Effector memory CD4-positive, alpha-beta T cell (primary cell): ENCODE measurements around the gene SMO.
"Not testable (repeated sequence)": the region's sequence is repeated elsewhere in the genome, so short reads cannot be mapped to it uniquely, and the experiment has no call there.

Source experiments
- DNase-seq, 3 donors: peaks; one replicate each; pipeline ENCODE4 v3.0.0-alpha.2; 2020
- H3K27ac ChIP-seq: 2 replicates; pipeline ENCODE4 v1.7.0; 2013; ENCODE audit warnings: mild to moderate bottlenecking, low read length, moderate library complexity; ENCODE audit not compliant: insufficient read depth, poor library complexity, severe bottlenecking
- H3K27me3 ChIP-seq: replicated peaks from 2 replicates; pipeline ENCODE4 v1.7.0; 2013; ENCODE audit warnings: mild to moderate bottlenecking, low read length; ENCODE audit not compliant: insufficient read depth, control insufficient read depth, poor library complexity, severe bottlenecking
- H3K36me3 ChIP-seq: 2 replicates; pipeline ENCODE4 v1.7.0; 2013; ENCODE audit warnings: mild to moderate bottlenecking, low read length, moderate library complexity; ENCODE audit not compliant: control insufficient read depth, insufficient read depth
- H3K4me1 ChIP-seq: 2 replicates; pipeline ENCODE4 v1.7.0; 2013; ENCODE audit warnings: low read length, mild to moderate bottlenecking; ENCODE audit not compliant: control insufficient read depth, insufficient read depth, poor library complexity, severe bottlenecking
- H3K4me3 ChIP-seq: 2 replicates; pipeline ENCODE4 v1.7.0; 2013; ENCODE audit warnings: low read length, low read depth, mild to moderate bottlenecking; ENCODE audit not compliant: insufficient read depth, poor library complexity, severe bottlenecking
- H3K9me3 ChIP-seq: 2 replicates; pipeline ENCODE4 v1.7.0; 2013; ENCODE audit warnings: mild to moderate bottlenecking, low read length, moderate library complexity; ENCODE audit not compliant: control insufficient read depth

The SMO gene

DNA sequence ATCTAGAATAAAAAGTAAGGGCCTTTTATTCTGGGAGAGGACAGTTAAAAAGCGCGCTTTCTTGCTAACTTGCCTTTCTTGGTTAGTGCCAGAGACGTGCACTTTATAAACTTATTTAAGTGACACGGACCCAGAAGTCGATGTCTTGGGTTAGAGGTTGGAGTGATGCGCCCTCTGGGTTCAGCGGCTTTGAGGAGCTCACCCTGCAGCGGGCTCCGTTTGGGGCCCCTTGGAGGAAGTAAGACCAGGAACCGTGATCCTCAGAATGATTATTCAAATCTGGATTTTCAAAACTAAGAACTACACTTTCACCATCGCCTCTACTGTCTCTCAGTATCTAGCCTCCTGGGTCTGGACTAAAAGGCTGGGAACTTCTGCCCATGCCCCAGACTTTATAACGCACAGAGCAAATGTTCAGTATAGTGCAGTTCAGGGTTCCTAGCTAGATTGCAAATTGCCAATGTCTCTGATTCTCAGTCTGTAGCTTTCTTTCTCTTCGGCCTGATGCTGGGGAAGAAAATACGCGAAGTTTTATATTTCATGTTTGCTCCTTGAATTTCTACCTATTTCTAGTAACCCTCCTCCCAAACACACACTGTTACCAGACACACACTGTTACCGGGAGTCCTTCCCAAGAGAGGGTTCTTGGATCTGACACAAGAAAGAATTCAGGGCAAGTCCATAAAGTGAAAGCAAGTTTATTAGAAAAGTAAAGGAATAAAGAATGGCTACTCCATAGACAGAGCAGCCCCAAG, 18.6 kb upstream of the SMO start:
- DNase-seq, result no peak
- no peaks in the 10 kb centered on the region for H3K36me3 ChIP-seq
- H3K9me3 ChIP-seq, result no peaks in the 10 kb centered on the region
- H3K27me3 ChIP-seq, result peaks cover 7% of the 10 kb centered on the region
- peak overlapping the region; percentile 49 for H3K4me3 ChIP-seq
- no peaks in the 10 kb centered on the region for H3K4me1 ChIP-seq
- H3K27ac ChIP-seq, result no peak overlapping the region

DNA sequence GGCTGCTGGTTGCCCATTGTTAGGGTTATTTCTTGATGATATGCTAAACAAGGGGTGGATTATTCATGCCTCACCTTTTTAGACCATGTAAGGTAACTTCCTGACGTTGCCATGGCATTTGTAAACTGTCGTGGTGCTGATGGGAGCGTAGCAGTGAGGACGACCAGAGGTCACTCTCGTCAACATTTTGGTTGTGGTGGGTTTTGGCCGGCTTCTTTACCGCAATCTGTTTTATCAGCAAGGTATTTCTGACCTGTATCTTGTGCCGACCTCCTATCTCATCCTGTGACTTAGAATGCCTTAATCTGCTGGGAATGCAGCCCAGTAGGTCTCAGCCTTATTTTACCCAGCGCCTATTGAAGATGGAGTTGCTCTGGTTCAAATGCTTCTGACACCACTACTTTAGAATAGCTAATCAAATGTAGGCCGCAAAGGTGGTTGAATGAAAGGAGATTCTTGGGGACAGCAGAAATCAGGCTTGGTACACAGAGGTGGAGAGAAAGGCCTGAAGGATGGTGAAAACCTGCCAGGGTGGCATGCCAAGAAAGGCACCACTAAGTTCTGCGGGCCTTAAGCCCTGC, 17.9 kb upstream of the SMO start:
- no peaks in the 10 kb centered on the region for H3K4me1 ChIP-seq
- H3K9me3 ChIP-seq, result no peaks in the 10 kb centered on the region
- DNase-seq, result no peak
- no peaks in the 10 kb centered on the region for H3K36me3 ChIP-seq
- no peak overlapping the region for H3K4me3 ChIP-seq
- peaks cover 7% of the 10 kb centered on the region for H3K27me3 ChIP-seq
- no peak overlapping the region for H3K27ac ChIP-seq

DNA sequence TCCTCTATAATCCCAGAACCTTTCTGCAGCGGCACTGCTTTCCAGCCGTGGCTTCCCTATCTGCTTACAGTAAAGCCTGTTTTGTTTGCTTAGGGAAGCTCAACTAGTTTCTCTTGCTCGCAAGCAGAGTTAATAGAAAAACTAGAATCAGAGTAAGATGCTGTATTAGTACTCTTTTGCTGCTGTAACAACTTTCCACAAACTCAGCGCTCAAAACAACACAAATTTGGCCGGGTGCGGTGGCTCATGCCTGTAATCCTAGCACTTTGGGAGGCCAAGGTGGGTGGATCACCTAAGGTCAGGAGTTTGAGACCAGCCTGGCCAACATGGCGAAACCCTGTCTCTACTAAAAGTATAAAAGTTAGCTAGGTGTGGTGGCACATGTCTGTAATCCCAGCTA, 14.6 kb upstream of the SMO start:
- not testable (repeated sequence) for H3K27me3 ChIP-seq, DNase-seq, H3K36me3 ChIP-seq, H3K9me3 ChIP-seq, H3K4me1 ChIP-seq, H3K27ac ChIP-seq, H3K4me3 ChIP-seq

DNA sequence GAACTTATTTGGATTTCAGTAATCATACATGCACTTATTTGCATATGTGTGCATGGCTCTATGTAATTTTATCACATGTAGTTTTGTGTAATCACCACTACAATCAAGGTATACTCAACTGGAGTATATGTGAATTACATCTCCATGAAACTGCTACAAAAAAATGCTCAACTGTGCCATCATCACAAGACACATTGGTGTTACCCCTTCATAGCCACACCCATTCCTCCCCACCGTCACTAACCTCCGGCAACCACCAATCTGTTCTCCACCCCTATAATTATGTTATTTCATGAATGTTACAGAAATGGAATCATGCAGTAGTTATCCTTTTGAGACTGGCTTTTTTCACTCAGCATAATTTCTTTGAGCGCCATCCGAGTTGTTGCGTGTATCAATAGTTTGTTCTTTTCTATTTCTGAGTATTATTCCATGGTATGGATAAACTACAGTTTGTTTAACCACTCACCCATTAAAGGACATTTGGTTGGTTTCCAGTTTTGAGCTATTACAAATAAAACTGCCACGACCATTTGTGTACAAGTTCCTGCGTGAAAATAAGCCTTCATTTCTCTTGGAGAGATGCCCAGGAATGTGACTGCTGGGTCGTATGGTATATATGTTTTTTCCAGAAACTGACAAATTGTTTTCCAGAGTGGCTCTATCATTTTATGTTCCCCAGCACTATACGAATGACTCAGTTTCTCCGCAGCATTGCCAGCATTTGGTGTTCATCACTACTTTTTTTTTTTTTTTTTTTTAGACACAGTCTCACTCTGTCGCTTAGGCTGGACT, 11.3 kb upstream of the SMO start:
- Histone ChIP-seq H3K27me3 (no peaks in the 10 kb centered on the region), H3K4me1 (no peaks in the 10 kb centered on the region), H3K4me3 (no peak overlapping the region), H3K27ac (no peak overlapping the region), H3K36me3 (no peaks in the 10 kb centered on the region), H3K9me3 (no peaks in the 10 kb centered on the region)
- DNase-seq, result no peak

DNA sequence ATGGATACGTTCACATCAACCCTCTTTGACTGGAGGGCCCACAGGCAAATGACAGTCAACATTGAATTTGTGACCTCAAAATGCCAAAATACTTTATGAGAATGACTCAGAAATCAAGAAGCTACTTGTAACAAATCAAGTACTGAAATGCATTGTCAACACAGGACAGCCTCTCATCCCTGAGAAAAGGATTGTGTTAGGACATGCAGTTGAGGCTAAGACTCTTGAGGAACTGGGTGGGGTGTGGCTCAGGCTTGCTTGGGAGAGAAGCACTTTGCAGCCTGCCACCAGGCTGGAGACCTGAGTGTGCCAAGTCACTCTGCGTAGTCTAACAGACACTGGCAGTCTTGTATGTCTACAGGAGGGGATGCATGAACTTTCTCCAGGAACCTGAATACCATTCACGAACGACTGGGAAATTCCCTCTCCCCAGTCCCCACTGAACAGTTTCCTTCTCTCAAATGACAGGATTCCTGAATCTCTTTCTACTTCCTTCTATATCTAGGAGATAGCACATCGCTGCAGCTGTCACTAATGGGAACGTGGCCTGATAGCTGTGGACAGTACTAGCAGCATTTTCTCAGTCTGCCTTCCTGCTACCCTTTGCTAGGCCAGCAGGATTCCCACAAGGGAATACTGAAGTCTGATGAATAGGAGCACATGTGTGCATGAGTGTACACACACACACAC, 3.3 kb upstream of the SMO start:
- no peak overlapping the region for H3K4me3 ChIP-seq
- H3K27ac ChIP-seq, result no peak overlapping the region
- peaks cover 13% of the 10 kb centered on the region for H3K27me3 ChIP-seq
- H3K9me3 ChIP-seq, result no peaks in the 10 kb centered on the region
- H3K4me1 ChIP-seq, result peaks cover 4% of the 10 kb centered on the region
- no peak for DNase-seq
- H3K36me3 ChIP-seq, result no peaks in the 10 kb centered on the region

DNA sequence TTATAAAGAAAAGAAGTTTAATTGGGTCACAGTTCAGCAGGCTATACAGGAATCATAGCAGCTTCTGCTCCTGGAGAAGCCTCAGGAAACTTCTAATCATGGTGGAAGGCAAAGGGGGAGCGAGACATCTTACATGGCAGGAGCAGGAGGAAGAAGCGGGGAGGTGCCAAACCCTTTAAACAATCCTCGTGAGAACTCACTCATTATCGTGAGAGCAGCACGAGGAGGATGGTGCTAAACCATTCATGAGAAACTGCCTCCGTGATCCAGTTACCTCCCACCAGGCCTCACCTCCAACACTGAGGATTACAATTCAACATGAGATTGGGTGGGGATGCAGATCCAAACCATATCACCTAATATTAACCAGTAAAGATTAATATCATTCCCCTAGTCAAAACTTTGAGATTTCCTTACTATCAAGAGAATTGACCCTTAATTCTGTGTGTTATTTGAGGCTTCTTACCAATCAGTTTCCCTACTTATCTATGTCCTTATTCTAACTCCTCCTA, 1.6 kb upstream of the SMO start:
- Histone ChIP-seq H3K36me3 (no peaks in the 10 kb centered on the region), H3K4me1 (peaks cover 4% of the 10 kb centered on the region), H3K9me3 (no peaks in the 10 kb centered on the region), H3K27me3 (peaks cover 13% of the 10 kb centered on the region), H3K27ac (no peak overlapping the region), H3K4me3 (no peak overlapping the region)
- no peak for DNase-seq

DNA sequence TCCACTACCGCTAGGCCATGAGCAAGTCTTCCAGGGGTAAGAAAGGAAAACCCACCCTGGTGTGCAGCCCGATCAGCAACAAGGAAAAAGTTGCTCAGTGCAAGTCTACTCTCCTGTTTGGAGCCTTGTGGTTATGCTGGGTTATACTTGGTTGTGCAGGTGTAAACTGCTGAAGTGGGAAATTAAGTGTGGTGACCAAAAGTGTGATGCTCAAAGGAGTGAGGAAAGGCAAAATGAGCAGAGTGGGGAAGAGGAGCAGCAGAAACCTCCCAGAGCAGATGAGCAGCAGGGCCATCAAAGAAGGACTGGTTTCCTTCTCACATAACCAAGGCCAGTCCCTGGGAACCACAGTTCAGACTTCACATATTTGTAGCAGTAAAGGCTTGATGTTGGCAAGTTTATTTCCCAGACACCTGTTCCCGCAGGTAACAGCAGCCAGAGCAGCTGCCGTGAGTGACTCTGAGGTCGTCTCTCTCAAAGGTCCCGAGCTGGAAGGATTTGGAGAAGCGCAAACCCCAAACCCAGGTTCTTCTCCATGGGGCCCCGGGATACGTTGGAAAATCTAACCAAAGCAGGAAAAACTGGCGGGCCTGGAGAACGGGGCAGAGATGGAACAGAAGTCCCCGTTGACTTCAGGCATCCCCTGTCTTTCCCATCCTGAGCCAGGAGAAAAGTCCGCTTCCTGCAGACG, 607 bp upstream of the SMO start:
- H3K27ac ChIP-seq, result no peak overlapping the region
- no peaks in the 10 kb centered on the region for H3K9me3 ChIP-seq
- peaks cover 4% of the 10 kb centered on the region for H3K4me1 ChIP-seq
- H3K4me3 ChIP-seq, result peak overlapping the region; percentile 50
- no peak for DNase-seq
- peaks cover 13% of the 10 kb centered on the region for H3K27me3 ChIP-seq
- no peaks in the 10 kb centered on the region for H3K36me3 ChIP-seq

DNA sequence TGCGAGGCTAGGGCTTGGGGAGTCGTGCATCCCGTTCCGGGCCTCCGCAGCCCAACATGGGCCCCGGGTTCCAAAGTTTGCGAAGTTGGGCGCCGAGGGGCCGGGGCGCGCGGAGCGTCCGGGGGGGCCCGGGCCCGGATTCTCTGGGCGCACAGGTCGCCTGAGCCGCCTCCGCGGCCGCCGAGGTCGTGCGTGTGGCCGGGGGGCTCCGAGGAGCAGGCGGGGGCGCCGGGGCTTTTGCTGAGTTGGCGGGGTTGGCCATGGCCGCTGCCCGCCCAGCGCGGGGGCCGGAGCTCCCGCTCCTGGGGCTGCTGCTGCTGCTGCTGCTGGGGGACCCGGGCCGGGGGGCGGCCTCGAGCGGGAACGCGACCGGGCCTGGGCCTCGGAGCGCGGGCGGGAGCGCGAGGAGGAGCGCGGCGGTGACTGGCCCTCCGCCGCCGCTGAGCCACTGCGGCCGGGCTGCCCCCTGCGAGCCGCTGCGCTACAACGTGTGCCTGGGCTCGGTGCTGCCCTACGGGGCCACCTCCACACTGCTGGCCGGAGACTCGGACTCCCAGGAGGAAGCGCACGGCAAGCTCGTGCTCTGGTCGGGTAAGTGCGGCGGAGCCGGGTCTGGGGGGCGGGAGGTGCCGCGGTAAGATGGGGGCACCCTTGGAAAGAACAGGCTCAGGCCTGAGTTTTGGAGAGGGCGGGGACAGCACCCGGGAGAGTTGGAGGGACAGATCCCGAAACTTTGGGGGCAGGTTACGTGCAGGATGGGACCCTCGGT, 643 bp downstream of the SMO start:
- Histone ChIP-seq H3K36me3 (no peaks in the 10 kb centered on the region), H3K4me3 (peak overlapping the region; percentile 50), H3K9me3 (no peaks in the 10 kb centered on the region), H3K27ac (no peak overlapping the region), H3K4me1 (peaks cover 4% of the 10 kb centered on the region), H3K27me3 (peaks cover 13% of the 10 kb centered on the region)
- no peak for DNase-seq
